Head of caudate nucleus (tissue), 42 donors: ENCODE measurements around the gene DCLK1.
"Not testable (repeated sequence)": the region's sequence is repeated elsewhere in the genome, so short reads cannot be mapped to it uniquely, and the experiment has no call there.

Source experiments
- DNase-seq, 42 donors: peaks; one replicate each; pipeline versions ENCODE4 v3.0.0 to v3.0.0-alpha.2; 2020 to 2021; ENCODE audit warnings: mixed read lengths in 7 of 42
- intact Hi-C: fragments of 100-400 bp; cut with DNase I; formaldehyde crosslinking; loops from one replicate; pipeline ENCODE4 v1.15.0; 2022

The DCLK1 gene

DNA sequence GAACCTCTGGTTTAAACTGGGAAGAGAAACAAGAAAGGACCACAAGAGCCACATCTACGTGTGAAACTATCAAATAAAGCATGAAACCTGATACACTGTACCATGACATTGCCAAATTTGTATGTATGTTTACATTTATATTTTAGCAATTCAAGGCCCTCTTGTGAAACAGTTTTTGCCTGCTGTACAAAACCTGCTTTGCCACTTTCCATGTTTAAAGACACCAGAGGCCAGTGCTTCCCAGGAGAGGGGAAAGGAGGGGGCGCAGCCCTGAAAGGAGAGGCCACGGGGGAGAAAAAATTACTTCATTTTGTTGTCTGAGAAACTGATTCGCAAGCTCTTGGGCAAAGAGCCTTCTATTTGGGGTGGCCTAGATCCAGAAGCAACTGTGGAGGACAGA is 124.8 kb downstream of the DCLK1 start:
- intact Hi-C loops = no loop called here
- no peak for DNase-seq

DNA sequence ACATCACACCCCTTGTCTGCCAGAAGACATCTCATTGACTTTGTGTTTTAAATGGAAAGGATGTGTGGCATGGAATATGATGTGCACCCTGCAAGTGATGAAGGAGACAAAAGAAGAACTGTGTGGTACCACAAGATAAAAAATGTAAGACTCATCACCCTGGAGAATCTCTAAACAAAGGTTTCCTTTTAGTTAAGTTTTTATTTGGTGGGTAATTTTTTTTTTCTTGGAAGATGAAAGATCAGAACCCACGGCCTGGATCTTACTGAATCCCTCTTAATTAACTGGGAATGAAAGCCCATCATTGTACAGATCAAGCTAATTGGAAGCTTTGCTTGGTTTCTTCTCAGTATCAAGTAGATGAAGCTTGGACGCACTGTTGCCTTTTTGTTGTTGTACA is 129.6 kb downstream of the DCLK1 start:
- no peak for DNase-seq
- intact Hi-C loops = no loop called here

DNA sequence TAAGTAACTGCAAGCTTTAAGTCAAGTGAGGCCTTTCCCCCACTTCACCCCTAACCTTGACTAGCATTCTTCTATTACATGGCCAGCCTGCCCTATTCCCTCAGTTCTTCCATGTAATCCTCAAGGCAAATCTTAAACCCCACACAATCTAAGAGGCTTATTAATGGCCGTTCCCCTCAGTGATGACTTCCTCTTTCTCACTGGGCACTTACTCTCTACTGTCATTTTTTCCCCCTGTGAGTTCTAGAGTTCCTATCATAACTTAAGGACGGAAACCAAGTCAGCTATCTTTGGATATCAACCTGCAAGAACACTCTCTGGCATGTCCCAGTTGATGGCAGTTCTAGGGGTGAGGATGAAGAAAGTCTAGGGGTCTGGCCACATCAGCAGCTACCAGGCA is 131.2 kb downstream of the DCLK1 start:
- intact Hi-C loops = no loop called here
- no peak for DNase-seq

DNA sequence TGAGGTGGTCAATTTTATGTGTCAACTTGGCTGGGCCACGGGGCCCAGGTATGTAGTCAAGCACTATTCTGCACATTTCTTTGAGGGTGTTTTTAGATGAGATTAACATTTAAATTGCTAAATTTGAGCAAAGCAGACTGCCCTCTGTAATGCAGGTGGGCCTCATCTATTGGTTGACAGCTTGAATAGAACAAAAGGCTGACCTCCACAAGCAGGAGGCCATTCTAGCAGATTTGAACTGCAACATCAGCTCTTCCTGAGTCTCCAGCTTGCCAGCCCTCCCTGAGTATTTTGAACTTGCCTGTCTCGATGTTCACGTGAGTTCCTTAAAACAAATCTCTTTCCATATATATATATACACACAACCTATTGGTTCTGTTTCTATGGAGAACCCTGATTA is 134.8 kb downstream of the DCLK1 start:
- intact Hi-C loops = no loop called here
- DNase-seq = no peak

DNA sequence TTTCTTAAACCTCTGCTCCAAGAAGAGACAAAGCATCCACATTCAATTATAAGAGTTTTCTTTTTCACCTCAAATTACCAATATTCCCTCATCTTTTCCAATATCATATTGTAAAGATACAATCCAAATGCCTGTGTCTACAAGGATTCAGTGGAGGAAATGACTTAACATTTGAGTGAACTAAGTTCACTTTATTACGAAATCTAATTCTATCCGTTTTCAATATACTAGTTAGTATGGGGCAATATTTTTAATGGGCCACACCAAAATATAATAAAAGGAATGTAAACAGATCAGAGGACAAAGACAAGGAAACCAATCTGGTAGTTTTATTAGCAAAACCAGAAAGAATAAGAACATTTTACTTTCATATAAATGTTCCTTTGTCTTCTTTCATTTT is 136.0 kb downstream of the DCLK1 start:
- no peak for DNase-seq
- intact Hi-C loops = no loop called here

DNA sequence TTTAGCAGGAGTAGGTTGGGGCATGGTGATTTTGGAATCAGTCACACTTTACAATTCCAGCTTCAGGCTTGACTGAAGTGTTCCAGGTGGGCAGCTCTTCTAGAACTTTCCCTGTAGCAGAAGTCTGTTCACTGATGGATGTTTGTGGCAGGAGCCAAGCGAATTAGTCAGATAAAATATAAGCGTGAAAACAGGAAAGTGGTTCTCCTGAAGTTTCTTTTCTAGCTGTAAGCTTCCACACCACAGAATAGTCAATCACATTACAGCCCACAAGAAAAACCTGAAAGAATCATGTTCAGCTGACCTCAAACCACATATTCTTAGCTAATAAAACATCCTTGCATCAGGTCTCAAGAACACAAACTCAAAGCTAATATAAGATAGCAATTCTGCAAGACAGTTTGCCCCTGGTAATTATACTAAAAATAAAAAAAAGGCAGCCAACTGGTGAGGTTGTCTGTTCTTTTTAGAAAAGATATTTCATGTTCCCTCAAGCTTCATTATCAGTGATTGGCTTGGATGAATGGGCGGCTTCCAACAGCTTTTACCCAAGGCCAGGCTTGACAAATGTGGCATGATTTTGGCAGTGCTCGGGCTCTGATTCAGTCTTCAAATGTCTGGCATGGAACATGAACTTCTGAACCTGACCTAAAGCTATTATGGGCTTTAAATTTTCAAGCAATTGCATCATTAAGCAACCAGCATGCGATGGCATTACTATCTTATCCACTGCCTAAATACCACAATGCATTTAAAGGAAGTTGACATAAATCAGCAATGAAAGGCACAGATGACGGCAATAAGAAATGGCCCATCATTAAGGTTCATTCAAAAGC is 136.8 kb downstream of the DCLK1 start:
- intact Hi-C loops = no loop called here

DNA sequence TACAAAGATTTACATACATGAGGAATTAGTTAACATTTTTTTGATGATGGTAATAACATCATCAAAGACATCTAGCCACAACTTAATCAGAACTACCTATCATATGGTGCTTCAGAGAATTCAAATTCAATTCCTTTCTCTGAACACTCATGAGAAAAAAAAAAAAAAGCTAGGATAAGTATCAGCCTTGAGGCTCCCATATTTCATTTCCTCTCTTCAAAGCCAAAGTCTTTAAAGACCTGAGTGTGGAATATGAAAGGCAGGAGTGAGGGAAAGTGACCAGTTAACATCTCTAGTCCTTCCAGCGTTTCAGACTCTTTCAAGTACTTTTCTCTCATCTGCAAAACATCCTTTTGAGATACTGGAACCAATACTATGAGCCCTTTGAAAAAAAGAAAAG is 137.5 kb downstream of the DCLK1 start:
- intact Hi-C loops = no loop called here
- no peak for DNase-seq

More for the DNA sequence above, 136.8 kb downstream of the DCLK1 start:
- peak in 8 of 42 donors; percentile 15 to 68 (median 34) for DNase-seq

DNA sequence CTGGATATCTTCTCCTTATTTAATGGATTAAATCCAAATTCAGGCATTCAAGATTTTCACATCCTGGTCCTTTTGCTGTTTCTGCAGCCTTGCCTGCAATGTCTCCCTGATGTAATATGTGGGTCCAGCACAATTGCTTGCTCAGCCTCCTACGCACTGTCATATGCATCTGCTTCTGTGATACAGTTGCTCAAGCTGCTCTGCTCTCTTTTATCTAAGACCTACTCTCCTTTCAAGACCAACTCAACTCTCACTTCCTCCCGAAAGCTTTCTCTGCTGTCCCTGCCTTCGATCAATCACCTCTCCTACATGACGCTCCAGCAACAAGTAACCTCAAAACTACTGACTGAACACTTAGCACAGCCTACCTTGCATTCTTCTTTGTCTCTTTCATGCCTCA is 138.2 kb downstream of the DCLK1 start:
- intact Hi-C loops = no loop called here
- peak in 1 of 42 donors; percentile 20 for DNase-seq

DNA sequence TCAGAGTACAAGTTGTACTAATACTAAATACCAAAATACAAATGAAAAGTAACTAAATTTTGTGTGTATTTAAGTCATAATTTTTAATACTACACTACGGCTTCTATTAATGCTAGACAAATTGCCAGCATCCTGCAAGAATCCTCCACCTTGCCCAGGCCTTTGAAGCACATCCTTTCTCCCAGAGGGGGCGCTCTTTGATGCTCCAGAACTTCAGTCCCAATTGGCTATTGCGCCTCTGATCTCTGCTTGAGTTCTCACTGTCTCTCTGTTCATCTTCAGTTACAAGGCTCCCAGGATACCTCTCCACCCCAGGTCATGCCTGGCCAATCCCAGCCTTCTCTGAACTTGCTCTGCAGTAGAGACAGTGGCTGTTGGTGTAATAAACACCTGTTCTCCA is 141.0 kb downstream of the DCLK1 start:
- intact Hi-C loops = no loop called here
- no peak for DNase-seq

DNA sequence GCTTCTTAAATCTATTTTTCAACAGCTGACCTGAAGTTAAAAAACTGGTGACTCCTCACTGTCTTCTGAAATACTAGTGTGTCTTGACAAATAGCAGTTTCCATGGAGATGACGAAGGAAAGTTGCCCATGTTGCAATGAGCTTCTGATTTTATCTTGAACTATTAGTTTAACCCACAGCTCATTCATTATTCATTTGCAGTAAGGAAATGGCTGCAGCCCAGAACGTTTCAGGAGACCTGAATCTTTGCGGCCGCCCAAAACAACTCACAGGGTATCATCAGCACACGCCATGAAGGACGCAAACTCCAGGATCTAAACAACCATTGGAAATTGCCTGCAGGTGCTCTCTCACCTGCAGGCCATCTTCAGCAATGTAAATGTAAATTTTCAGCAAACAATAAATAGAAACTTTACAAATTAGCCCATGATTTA is 142.5 kb downstream of the DCLK1 start:
- intact Hi-C loops = no loop called here
- DNase-seq = no peak

DNA sequence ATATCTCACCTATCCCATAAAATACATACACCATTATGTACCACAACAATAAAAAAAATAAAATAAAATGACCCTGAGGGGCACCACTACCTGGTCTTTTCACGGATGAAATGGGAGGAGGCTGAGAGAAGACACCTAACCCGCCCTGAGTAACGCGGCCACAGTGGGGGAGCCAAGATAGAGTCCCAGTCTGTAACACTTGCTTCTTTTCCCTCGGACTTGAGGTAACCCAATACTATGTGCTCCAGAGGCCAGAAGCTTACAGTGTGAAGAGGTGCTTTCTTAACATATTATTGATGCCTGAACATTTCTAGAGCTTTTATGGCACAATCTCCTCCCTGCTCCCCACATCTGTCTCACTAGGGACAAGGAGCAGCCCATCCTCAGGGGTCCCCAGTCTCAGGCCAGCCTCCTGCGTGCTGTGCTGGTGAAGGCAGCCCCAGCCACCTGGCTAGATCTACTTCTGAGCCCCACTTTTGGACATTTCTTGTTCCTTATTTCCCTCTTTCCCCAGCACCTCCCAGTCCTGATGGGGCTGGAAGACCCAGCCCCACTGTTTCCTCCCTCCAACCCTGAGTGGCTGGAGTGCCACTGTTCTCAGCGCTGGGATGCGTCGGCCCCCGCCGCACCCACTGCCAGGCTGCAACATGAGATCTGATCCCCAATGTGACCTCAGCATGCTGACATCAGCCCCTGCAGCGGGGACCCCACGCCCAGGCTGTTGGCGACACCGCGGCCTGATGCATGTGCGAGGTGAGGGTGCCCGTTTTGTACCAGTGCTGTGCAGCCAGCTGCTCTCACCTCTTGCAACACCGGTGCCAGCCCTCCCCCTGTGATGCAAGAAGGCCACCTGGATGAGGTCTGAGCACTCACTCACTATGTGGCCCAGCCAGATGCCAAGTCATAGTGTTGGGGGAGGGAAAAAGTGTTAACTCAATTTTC is 143.3 kb downstream of the DCLK1 start:
- DNase-seq = no peak
- intact Hi-C loops = no loop called here

DNA sequence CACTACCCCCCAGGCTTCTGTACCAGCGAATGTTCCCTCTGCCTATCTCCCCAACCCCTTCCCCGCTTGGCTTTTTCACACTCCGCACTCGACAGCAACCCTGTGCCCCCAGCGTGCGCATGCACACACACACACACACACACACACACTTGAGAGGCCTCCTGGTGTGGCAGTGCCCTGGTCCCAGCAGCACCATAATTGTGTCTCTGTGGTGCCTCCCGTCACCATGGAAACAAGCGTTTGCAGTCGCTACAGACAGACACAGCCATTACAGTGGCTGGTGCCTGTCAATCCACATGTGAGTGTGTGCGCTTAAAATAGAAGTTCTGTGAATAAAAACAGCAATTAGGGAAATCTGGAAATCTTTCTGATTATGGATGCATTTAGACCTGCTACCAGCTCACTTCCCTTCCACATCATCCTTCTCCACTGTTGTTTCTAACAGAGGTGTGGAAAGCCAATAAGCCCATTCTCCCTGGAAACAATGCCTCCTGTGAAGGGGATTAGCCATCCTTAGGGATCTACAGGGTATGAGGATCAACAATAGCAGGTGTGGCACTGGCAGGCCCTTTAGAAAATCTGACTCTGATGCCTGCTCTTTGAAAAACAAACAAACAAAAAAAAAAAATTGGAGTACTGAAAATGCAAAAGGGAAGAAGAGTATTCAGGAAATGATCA is 146.3 kb downstream of the DCLK1 start:
- intact Hi-C loops = no loop called here
- peak in 36 of 42 donors; percentile 4 to 74 (median 38) for DNase-seq

DNA sequence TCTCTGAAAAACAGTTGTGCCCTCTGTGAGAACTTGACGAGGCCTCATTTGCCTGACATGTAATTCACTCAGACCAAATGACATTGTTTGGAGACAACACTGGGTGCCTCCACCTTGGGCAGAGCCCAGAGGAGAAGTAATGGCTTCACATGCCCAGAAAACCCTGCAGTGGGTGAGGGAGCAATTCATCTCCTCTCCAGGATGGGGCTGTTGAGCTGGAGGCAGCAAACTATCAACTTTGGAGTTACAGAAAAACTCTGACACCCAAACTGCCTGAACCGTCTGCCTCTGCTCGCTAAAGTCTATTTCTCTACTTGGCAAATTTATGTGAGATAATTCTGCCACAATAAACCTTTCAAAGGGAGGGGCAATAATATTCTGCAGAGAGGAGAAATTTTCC is 146.9 kb downstream of the DCLK1 start:
- DNase-seq = peak in 14 of 42 donors; percentile 4 to 52 (median 22)
- intact Hi-C loops = no loop called here

DNA sequence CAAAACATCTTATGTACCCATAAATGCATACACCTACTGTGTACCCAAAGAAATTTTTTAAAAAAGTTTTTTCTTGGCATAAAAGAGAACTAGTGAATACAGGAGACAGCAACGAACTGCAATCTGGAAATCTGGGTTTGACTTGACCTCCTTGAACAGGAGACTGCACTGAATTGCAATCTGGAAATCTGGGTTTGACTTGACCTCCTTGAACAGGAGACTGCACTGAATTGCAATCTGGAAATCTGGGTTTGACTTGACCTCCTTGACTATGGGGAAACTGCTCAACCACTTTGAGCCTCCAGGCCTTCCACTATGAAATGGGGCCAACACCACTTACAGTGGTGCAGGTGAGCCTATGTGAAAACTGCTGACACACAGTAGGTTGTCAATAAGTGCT is 147.5 kb downstream of the DCLK1 start:
- intact Hi-C loops, DNase-seq: not testable (repeated sequence)

DNA sequence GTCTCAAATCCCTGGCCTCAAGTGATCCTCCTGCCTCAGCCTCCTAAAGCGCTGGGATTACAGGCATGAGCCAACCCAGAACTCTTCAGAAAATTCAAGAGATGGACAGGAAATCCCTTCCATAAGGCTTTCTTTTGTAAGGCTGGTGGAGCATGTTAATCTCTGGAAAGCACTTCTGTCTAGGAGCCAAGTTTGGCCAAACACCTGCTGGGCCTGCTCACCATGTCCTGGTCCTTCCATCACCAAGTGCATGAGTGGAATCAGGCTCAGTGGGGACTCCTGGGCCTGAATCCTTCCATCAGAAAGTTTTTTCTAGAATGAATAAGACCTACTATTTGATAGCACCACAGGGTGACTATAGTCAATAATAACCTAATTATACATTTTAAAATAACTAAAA is 148.0 kb downstream of the DCLK1 start:
- DNase-seq = no peak
- intact Hi-C loops = no loop called here

DNA sequence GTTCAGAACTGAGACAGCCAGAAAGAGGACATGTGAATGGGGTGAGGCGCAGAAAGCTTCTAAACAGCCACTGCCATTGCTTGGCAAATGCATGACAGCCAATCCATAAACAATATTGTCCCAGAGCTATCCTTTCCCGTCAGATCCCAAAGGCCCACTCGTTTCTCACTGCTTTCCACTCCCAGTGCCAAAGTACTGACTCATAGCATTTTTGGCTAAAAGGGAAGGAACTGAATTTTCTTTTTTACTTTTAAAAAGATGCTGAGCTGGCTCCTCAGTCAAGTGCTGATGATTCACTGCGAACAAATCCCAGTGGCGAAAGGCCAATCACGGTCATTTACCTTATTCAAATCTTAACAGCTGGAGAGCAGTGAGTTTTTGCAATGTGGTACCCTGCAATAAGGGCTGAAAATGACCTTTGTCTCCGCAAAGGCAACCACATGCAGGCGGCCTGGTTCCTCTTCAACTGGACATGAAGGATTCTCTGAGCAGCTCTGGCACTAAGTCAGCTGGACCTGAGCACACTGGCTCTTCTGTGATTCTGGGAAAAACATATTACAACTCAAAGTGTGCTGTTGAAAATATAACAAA is 151.7 kb downstream of the DCLK1 start:
- intact Hi-C loops = loop anchor here (5.0 kb wide), 1 partner anchor 303 kb away; no protein-coding TSS in a partner anchor
- peak in 32 of 42 donors; percentile 7 to 77 (median 34) for DNase-seq

DNA sequence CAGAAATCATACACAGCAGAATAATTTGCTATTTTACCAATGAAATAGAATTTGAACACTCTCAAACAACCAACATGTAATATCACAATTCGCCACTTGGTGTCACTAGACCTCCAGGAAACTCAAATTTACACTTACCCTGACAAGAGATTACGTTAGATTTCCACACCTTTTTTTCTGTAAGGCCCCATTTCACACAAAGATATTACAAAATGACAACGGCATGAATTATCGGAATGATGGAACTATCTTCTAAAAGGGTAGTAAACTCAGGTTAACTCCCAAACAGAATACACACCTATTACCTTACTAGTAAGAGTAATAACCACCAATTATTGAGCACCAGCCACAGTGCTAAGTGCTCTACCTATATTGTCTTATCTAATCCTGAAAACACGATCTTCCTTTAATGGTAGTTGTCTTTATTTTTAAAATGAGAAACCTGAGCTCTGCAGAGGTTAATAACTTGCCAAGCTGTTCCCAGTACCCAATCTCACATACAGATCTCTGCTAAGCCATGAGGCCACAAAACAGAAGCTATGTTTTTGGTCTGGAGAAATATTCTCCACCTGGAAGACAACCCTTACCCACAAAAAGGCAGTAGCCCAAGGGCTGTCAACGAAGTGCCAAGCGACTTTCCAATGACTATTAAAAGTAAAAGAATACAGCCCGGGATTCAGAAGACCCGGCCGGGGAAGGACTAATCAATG is 152.4 kb downstream of the DCLK1 start:
- intact Hi-C loops = loop anchor here (5.0 kb wide), 1 partner anchor 304 kb away; no protein-coding TSS in a partner anchor
- peak in 21 of 42 donors; percentile 17 to 81 (median 54) for DNase-seq

DNA sequence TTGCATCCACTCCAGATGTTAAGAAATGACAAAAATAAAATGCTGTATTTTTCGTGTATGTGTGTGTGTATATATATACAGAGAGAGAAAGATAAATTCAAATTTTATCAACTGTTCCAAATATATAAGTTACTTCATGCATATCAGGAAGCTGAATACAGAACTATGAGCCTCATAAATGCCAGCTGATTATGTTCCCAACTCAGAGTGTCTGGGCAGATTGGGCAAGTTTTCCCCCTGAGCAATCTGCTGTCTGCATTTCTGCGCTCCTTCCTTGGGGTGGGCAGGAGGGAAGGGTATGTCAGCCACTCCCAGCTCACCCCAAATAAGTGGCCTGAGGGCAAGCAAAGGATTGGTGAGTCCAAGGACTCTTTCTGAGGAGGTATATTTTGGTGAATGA is 154.1 kb downstream of the DCLK1 start:
- intact Hi-C loops = loop anchor here (5.0 kb wide), 1 partner anchor 305 kb away; no protein-coding TSS in a partner anchor
- no peak for DNase-seq
